GM04503 (cell line): ENCODE data around the gene CYGB.

Source experiments
- DNase-seq: peaks from one replicate; pipeline ENCODE4 v3.0.0-alpha.2; 2012; ENCODE audit warnings: low read depth

Gene CYGB

DNA sequence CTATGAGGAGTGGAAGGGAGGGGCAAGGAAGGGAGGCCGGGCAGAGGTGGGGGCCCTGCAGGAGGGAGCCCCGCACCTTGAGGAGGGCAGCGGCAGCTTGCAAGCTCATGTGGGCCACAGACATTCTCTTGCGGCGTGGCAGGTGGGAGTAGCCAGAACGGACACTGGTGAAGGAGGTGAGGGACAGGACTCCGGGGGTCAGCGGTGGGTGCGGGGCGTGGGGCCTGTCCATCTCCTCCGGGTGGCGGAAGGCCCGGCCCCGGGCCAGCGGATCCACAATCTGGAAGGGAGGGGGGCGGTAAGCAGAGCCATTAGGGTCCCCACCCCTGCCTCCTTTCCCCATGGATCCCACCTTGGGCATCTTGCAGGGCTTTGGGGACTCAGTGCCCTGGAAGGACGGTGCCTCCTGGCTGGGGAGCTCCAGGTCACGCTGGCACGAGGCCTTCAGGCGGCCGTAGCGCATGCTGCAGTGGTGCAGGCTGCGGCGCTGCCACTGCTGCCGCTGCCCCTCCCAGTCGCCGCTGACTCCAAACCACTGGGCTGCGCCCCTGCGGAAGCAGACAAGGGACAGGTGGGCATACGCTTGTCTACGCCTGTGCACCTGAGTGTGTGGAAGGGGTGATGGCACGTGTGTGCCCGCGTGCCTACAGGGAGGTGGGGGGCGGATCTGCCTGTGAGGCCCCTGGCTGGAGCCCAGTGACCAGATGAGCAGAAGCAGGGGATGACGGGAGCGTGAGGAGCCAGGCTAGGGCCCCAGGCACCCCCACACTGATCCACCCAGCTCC is 58.6 kb downstream of the CYGB start:
- DNase-seq = no peak

DNA sequence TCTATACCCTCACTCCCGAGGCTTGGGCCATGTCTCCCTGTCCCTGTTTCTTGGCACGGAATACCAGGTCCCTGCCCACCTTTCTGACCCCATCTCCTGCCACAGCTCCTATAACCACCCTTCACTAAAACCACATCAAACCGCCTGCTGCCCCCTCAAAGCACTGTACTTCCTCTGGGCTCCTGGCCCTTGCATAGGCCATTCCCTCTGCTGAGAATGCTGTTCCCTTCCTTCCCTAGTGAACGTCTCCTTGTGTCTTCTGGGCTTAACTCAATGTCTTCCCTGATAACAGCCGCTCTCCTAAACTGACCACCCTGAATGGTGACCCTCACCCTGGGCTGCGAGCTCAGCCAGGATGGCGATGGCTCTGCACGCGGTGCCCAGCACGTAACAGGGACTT is 59.4 kb downstream of the CYGB start:
- no peak for DNase-seq

DNA sequence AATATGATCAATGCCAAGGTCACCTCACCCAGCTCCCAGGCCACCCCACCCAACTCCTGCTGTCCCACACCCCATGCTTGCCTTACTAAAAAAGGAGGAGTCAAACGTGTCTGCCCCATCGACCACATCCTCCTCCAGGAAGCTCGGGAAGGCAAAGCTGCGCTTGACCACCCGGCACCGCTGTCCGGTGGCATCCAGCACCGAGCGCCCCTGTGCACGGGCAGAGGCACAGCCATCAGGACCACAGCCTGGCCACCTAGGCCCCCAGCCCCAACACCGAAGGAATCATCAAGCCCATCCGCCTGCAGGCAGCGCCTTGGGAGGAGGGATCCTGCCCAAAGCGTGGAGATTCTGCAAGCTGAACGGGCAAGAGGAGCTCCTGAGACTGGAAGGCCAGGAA is 59.9 kb downstream of the CYGB start:
- DNase-seq = no peak
